Vagina (tissue), 2 donors: Measurements from ENCODE around the gene PAM16. TPM values are rescaled to one million over a fixed set of nuclear protein-coding genes. Genes with fewer than 3 reads are reported as not detected.

Experiments used
- DNase-seq, 2 donors: peaks; one replicate each; pipeline ENCODE4 v3.0.0-alpha.2; 2017; ENCODE audit errors: extremely low spot score in 2 of 2
- H3K27ac ChIP-seq: fragments of 200-600 bp; sonication (generic); one replicate; pipeline ENCODE4 v1.5.1; 2019
- H3K27me3 ChIP-seq: fragments of 200-600 bp; sonication (generic); one replicate; pipeline ENCODE4 v1.5.1; 2019
- H3K36me3 ChIP-seq, 2 donors: fragments of 200-600 bp; sonication (generic); one replicate each; pipeline ENCODE4 v1.5.1; 2017 to 2019
- H3K4me1 ChIP-seq: fragments of 200-600 bp; sonication (generic); one replicate; pipeline ENCODE4 v1.5.1; 2019
- H3K4me3 ChIP-seq, 2 donors: fragments of 200-600 bp; sonication (generic); 1 replicate in 1 of 2; 2 replicates in 1 of 2; pipeline ENCODE4 v1.5.1; 2016 to 2019
- H3K9me3 ChIP-seq: fragments of 200-600 bp; sonication (generic); one replicate; pipeline ENCODE4 v1.5.1; 2019
- POLR2A ChIP-seq, 2 donors: fragments of 450-650 bp; IDR thresholded peaks; one replicate each; pipeline ENCODE4 v1.6.1; 2017; ENCODE audit warnings: antibody characterized with exemption in 2 of 2, mild to moderate bottlenecking in 2 of 2, moderate library complexity in 2 of 2
- POLR2AphosphoS5 ChIP-seq, 2 donors: sonication (generic); formaldehyde crosslinking; IDR thresholded peaks; one replicate each; pipeline ENCODE4 v1.9.0; 2017; ENCODE audit warnings: antibody characterized with exemption in 2 of 2, mild to moderate bottlenecking in 2 of 2, low read depth in 1 of 2; ENCODE audit not compliant: insufficient read depth in 1 of 2
- intact Hi-C: fragments of 100-400 bp; cut with DNase I; formaldehyde crosslinking; loops from one replicate; pipeline ENCODE4 v1.15.1; 2023
- total RNA-seq: library from RNA; depleted of rRNA; stranded (reverse); fragments of >200 nt; gene quantifications from one replicate; pipeline ENCODE4 v1.2.3, GENCODE V29; 2016
- TF ChIP-seq, protein P1 (sequence below), 3 experiments: fragments of 450-650 bp in 2 of 3; fragments of 200-600 bp in 1 of 3; sonication (generic) in 1 of 3; IDR thresholded peaks; one replicate each; pipeline ENCODE4 v1.5.1; 2017 to 2019; ENCODE audit warnings: antibody characterized with exemption in 3 of 3, mild to moderate bottlenecking in 2 of 3, moderate library complexity in 2 of 3

PAM16 gene
- total RNA-seq, 1 donor from 2014 or later: 76.1 TPM

DNA sequence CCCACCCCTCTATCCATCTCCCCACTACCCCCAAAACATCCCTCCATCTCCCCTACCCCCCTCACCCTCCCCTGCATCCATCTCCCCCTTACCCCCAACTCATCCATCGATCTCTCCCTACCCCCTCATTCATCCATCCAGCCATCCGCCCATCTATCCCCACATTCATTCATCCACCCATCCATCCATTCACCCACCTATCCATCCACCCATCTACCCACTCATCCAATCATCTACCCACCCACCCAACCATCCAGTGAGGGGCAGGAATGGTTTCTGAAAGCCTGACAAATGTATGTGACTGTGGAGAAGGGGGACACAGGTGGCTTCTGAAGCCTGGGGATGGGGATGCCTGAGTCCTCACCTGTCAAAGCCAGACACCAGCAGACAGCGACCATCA lies 8.8 kb upstream of the PAM16 start:
- H3K9me3 ChIP-seq: no peaks in the 10 kb centered on the region
- no peaks in the 10 kb centered on the region for H3K27me3 ChIP-seq
- H3K4me1 ChIP-seq: peaks cover 5% of the 10 kb centered on the region
- intact Hi-C loops: loop anchor here (2.0 kb wide), 1 partner anchor 45 kb away; no protein-coding TSS in a partner anchor
- DNase-seq: no peak
- no peak overlapping the region for H3K27ac ChIP-seq
- peaks cover 0 to 13% of the 10 kb centered on the region in 2 donors for H3K36me3 ChIP-seq
- no peak for TF ChIP-seq POLR2AphosphoS5 (IDR thresholded peaks at IDR 0.05; ENCODE audit: insufficient read depth in 1 of 2, low read depth in 1 of 2)
- no peak for TF ChIP-seq POLR2A (IDR thresholded peaks at IDR 0.05)
- TF ChIP-seq, protein P1, sequence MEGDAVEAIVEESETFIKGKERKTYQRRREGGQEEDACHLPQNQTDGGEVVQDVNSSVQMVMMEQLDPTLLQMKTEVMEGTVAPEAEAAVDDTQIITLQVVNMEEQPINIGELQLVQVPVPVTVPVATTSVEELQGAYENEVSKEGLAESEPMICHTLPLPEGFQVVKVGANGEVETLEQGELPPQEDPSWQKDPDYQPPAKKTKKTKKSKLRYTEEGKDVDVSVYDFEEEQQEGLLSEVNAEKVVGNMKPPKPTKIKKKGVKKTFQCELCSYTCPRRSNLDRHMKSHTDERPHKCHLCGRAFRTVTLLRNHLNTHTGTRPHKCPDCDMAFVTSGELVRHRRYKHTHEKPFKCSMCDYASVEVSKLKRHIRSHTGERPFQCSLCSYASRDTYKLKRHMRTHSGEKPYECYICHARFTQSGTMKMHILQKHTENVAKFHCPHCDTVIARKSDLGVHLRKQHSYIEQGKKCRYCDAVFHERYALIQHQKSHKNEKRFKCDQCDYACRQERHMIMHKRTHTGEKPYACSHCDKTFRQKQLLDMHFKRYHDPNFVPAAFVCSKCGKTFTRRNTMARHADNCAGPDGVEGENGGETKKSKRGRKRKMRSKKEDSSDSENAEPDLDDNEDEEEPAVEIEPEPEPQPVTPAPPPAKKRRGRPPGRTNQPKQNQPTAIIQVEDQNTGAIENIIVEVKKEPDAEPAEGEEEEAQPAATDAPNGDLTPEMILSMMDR (IDR thresholded peaks at IDR 0.05): no peak
- H3K4me3 ChIP-seq: no peak overlapping the region

DNA sequence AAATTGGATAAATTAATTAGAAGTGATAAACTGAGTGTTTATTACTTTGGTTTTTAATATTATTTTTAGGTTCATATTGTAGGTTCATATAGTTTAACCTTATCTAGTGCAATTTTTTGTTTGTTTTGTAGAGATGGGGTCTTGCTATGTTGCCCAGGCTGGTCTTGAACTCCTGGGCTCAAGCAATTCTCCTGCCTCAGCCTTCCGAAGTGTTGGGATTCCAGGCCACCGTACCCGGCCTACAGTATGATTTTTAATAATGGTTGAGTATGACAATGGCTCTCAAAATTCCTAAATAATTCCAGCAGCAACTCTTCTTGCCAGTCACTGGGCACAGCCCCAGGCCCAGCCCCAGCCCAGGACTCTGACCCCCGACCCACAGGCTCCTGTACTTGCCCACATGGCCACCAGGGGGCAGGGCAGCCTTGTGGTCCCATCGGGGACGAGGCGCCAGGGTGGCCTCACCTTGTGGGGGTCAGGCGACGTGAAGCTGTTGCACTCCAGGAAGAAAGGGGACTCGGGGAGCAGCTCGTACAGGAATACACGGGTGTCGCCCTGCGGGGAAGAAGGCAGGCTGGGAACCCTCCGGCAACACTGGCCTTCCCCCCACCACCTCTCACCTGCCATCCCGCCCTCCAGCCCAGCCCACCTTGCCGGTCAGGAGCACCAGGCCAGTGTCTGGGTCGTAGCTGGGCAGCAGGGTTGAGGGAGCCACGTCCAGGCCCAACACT lies 7.9 kb upstream of the PAM16 start:
- no peak for DNase-seq
- peaks cover 0 to 4% of the 10 kb centered on the region in 2 donors for H3K36me3 ChIP-seq
- no peak overlapping the region for H3K4me3 ChIP-seq
- intact Hi-C loops: loop anchor here (2.0 kb wide), 1 partner anchor 46 kb away; no protein-coding TSS in a partner anchor
- no peak for TF ChIP-seq POLR2A (IDR thresholded peaks at IDR 0.05)
- TF ChIP-seq POLR2AphosphoS5 (IDR thresholded peaks at IDR 0.05; ENCODE audit: insufficient read depth in 1 of 2, low read depth in 1 of 2): no peak
- TF ChIP-seq, protein P1 (IDR thresholded peaks at IDR 0.05): peak; percentile 97 to 99 (median 98)
- H3K27ac ChIP-seq: no peak overlapping the region
- H3K27me3 ChIP-seq: no peaks in the 10 kb centered on the region
- peaks cover 5% of the 10 kb centered on the region for H3K4me1 ChIP-seq
- H3K9me3 ChIP-seq: no peaks in the 10 kb centered on the region

DNA sequence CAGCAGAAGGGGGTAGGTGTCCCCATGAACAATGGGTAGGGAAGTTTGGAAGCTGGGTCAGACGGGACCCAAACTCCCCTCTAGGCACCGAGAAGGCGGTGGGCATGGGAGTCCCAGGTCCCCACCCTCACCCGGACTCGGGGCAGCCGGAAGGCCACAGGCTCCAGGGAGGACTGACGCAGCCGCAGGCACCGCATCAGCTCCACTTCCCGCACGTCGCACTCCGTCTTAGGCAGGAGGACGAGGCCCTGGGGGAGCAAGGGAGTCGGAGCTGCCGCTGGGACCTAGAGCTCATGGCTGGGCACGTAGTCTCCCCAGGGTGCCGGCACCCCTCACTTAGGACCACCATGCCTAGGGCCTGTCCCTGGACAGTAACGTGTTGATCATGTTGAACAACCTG lies 7.1 kb upstream of the PAM16 start:
- Histone ChIP-seq H3K27me3 (no peaks in the 10 kb centered on the region), H3K4me1 (peaks cover 5% of the 10 kb centered on the region), H3K27ac (no peak overlapping the region), H3K9me3 (no peaks in the 10 kb centered on the region), H3K36me3 (no peaks in the 10 kb centered on the region), H3K4me3 (no peak overlapping the region)
- intact Hi-C loops: loop anchor here (2.0 kb wide), 1 partner anchor 47 kb away; no protein-coding TSS in a partner anchor
- TF ChIP-seq, protein P1 (IDR thresholded peaks at IDR 0.05): no peak
- no peak for TF ChIP-seq POLR2A (IDR thresholded peaks at IDR 0.05)
- TF ChIP-seq POLR2AphosphoS5 (IDR thresholded peaks at IDR 0.05; ENCODE audit: insufficient read depth in 1 of 2, low read depth in 1 of 2): no peak
- no peak for DNase-seq

DNA sequence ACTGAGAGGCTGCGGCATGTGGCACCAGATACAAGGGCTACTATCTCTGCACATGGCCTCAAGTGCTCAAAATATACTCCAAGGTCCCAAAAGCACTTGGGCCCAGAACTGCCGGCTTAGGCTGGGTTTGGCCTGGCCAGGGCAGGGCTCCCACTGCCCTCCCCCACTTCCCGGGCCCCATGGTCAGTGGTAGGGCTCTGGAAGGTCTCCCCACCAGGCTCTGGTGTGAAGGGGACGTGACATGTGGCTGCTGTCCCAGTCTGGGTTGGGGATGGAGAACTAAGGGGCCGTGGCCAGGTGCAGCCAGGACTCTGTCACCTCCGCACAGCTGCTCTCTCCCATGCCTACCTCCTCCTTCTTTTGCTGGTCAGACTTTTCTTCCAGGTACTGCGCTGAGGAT lies 5.7 kb upstream of the PAM16 start:
- no peaks in the 10 kb centered on the region for H3K9me3 ChIP-seq
- peaks cover 6% of the 10 kb centered on the region for H3K4me1 ChIP-seq
- no peaks in the 10 kb centered on the region for H3K27me3 ChIP-seq
- TF ChIP-seq, protein P1 (IDR thresholded peaks at IDR 0.05): no peak
- TF ChIP-seq POLR2A (IDR thresholded peaks at IDR 0.05): no peak
- no peak for TF ChIP-seq POLR2AphosphoS5 (IDR thresholded peaks at IDR 0.05; ENCODE audit: insufficient read depth in 1 of 2, low read depth in 1 of 2)
- intact Hi-C loops: no loop called here
- DNase-seq: no peak
- H3K4me3 ChIP-seq: no peak overlapping the region
- H3K36me3 ChIP-seq: no peaks in the 10 kb centered on the region
- H3K27ac ChIP-seq: no peak overlapping the region
